Superior temporal gyrus (tissue), 1 donor: ENCODE data around the gene WDR70.
"Not testable (repeated sequence)": the region's sequence is repeated elsewhere in the genome, so short reads cannot be mapped to it uniquely, and the experiment has no call there.

ENCODE experiments used
- DNase-seq: peaks from one replicate; pipeline ENCODE4 v3.0.0-alpha.2; 2016; ENCODE audit errors: extremely low spot score

The WDR70 gene

DNA sequence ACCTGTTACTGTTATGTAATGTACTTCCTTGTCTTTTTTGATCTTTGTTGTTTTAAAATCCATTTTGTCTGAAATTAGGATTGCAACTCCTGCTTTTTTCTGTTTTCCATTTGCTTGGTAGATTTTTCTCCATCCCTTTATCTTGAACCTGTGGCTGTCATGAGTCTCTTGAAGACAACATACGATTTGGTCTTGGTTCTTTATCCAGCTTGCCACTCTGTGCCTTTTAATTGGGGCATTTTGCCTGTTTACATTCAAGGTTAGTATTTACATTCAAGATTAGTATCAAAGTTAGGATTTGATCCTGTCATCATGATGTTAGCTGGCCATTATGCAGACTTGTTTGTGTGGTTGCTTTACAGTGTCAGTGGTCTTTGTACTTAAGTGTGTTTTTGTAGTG is 304.0 kb downstream of the WDR70 start:
- no peak for DNase-seq

DNA sequence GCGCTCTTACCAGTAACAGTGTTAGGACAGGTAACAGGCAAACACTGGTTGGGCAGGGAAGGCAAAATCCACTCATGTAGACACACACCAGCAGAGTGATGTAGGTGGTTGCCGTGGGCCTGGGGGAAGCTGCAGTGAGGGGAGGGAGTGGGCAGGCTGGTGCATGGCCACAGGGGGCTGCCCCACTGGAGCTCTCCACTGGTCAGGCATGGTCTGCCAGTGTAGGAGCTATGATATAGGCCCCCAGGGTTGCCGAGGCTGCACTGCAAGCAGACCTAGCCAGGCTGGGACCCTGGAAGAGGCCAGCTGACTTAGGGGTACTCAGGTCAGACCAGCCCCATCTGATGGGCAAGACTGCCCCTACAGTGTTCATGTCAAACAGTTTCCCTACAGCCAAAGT is 306.1 kb downstream of the WDR70 start:
- DNase-seq, result no peak

DNA sequence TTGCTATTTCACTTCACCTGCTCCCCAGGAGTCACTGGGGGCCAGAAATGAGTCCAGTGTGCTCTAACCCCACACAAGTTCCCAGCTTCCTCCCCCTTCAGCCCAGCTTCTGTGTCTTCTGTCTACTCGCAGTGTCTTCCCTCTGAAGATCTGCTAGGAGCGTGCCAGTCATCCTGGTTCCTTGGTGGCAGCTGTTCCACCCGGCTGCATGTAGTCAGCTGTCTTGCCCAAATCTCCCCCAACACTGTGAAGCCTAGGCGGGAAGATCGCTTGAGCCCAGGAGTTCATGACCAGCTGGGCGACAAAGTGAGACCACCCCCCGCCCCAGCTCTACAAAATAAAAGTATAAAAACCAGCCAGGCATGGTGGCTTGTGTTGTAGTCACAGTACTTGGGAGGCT is 306.7 kb downstream of the WDR70 start:
- no peak for DNase-seq

DNA sequence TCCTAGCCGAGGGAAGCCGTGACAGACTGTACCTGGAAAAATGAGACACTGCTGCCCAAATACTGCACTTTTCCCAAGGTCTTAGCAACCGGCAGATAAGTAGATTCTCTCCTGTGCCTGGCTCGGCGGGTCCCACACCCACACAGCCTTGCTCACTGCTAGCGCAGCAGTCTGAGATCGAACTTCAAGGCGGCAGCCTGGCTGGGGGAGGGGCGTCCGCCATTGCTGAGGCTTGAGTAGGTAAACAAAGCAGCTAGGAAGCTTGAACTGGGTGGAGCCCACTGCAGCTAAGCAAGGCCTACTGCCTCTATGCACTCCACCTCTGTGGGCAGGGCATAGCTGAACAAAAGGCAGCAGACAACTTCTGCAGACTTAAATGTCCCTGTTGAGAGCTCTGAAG is 309.8 kb downstream of the WDR70 start:
- DNase-seq, result not testable (repeated sequence)

DNA sequence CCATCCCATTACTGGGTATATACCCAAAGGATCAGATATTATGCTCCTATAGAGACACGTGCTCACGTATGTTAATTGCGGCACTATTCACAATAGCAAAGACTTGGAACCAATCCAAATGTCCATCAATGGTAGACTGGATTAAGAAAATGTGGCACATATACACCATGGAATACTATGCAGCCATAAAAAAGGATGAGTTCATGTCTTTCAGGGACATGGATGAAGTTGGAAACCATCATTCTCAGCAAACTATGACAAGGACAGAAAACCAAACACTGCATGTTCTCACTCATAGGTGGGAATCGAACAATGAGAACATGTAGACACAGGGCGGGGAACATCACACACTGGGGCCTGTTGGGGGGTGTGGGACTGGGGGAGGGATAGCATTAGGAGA is 315.2 kb downstream of the WDR70 start:
- not testable (repeated sequence) for DNase-seq

DNA sequence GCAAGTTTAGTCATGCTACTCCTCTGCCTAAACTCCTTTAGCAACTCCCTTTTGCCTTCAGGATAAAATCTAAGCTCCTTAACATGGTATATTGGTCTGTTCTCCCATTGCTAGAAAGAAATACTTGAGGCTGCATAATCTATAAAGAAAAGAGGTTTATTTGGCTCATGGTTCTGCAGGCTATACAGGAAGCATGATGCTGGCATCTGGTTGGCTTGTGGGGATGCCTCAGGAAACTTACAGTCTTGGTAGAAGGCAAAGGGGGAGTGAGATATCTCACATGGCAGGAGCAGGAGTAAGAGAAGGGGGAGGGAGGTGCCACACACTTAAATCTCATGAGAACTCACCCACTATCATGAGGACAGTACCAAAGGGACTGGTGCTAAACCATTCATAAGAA is 315.7 kb downstream of the WDR70 start:
- DNase-seq, result no peak

DNA sequence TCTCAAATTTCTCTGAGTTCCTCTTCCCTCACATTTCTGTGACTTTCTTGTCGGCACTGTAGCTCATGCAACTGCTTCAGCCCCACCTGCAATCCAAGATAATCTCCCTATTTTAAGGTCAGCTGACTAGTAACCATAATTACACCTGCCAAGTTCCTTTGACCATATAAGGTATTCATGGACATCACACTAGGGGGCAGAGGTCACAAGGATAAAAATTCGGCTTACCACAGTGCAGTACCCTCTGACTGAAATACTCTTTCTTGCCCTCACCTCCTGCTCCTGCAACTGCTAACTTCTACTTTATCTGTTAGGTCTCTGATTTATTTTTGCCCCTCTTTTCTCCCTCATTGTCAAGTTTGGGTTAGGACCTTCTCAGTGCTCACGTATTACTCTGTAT is 316.5 kb downstream of the WDR70 start:
- no peak for DNase-seq

DNA sequence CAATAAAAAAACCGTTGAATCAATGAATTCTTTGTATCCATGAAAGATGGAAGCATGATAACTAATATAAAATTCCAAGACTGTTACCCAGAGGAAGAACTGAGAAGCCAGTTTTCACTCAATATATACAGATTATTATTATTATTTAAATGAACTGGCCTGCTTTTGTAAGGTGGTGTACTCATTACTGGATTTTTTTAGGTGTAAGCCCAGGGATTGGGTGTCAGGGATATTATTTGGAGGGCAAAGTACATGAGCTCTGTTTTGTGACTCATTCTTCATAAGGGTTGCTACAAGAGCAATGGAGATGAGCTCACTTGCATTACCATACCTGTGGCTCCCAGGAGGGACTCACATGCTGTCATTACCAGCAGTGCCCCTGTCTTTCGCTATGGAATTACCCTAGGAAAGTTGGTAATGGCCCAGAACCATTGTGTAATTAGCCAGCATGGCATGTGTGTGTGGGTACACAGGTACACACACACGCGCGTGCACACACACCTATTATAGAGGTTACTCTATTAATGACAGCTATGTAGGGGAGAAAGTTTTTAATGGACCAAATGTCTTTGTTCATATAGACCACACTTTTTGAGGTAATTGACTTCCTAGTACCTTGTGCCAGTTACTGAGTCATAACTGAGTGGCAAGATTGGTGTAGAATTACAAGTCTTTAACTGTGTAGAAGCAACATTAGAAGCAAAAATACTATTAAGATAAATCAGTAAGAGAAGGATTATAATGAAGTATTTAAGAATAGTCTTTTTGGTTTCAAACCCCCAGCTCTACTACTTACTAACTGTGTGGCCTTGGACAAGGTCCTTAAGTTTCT is 317.3 kb downstream of the WDR70 start:
- DNase-seq, result no peak

DNA sequence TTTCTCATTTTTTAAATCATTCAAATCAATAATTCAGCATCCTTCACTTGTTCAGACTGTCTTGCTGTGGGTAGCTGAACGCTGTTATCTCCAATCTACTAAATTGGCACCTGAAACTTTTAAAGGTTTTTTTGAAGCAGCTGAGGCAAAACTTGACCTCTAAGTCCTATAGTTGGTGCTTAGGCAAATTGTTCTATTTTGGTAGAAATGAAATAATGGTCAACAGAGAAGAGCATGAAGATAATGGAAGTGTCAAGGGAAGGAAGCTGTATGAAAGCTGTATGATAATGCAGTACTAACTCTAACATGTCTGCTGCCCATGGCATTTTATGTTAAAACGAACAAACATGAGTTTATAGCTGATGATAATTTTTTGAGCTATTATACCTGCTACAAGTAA is 322.8 kb downstream of the WDR70 start:
- DNase-seq, result no peak

DNA sequence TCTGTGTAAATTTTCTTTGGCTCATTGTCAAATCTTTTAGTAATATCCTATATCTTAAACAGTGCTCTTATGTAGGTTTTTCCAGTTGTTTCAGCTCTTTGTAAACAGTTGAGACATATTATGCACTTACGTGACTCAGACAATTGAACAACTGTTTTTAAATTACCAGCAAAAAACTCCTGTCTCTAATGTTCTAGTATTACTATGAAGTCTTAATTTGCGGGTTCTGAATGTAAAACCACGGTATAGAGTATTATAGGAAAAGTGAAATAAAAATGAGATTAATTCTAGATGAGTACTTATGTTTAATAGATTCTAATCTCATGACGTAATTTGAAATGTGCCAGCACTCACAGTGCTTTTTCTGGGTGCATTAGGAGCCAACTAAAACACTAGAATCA is 324.7 kb downstream of the WDR70 start:
- DNase-seq, result no peak

DNA sequence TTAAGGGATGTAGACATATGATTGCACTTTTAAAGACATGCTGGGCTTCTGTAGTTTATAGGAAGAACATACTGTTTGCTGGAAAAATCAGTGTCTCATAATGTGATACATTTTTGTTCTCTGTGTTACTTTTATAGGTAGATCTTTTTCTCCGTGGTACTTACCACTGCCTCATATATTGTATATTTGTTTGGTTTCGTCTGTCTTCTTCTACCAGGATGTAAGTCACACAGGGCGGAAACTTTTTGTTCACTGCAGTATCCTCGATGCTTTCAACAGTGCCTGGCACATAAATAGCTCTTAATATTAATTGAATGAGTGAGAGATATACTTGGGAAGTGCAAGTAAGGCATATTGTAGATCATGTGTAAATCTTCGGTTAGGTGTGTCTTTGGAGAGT is 325.3 kb downstream of the WDR70 start:
- no peak for DNase-seq

DNA sequence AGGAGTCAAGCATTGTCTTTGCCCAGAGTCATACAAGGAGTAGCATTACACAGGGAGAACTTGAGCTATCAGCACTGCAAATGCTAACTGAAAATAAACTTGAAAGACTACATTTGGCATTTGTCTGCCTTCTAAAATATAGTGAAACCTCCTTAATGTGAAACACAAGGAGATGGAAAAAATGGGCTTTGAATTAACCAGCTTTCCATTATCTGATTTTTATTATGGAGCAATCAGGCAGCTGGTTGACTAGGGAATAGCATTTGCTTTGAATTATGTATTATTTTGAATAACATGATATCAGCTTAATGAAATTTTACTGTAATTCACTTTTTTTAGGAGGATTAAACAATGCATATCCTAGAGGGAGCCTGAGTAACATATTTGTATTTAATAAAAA is 329.9 kb downstream of the WDR70 start:
- no peak for DNase-seq

DNA sequence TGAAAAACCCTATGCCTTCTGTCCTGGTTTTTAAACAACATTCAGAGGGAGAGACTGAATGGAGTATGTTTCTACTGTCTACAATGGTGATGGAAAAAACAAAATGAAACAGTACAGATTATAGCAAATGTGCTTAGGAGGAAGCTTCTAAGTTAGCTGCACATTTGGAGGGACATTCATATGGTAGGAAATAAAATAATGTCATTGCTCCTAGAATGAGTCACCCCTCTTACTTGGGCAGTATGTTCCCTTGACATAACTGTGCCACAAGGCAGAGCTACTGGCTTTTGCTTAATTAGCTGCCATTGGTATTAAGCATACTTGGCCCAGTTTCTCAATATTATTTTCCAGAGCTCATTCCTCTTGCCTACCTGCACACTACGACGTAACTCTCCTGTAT is 331.8 kb downstream of the WDR70 start:
- no peak for DNase-seq

DNA sequence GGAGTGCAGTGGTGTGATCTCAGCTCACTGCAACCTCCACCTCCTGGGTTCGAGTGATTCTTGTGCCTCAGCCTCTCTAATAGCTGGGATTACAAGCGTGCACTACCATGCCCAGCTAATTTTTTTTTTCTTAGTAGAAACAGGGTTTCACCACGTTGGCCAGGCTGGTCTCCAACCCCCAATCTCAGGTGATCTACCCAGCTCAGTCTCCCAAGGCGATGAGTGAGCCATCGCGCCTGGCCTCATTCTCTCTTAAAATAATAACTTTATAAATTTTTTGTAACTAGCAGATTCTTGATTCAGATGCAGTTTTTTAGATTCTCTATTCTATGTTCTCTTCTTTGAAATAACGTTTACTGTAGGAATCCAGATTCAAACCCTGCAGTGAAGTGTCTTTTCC is 333.6 kb downstream of the WDR70 start:
- DNase-seq, result no peak

DNA sequence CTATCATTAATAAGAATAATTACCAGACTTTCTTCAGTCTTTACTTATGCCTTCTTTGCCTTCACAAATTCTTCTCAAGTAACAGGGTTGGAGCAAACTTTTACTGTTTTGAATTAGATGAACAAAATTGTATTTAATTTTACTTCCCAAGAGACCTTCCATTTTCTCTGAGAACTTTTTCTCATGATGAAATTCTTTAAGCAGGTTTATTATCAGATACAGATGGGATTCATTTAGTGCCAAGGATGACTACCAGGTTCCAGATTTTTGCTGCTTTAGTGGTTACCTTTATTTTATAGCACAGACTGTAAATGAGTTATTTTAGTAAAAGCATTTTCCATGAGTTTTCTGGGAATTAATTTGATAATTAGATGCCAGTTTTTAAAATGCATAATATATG is 335.6 kb downstream of the WDR70 start:
- no peak for DNase-seq

DNA sequence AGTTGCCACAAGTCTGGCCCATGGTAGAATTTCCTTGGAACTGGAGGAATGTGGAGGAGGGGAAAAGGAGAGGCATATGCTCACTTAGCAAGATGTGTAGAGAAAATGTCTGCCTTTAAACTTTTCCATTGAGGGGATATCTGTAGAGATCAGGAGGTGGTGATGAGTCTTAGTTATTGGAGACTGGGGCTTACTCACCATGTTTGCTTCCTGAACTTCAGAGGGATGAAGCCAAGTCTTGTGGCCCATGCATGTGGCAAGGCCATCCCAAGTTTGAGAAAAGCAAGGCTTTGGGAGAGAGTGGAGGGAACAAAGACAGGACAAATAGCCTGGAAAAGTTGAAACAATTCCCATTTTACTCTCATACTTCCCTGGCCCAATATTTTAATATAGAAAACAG is 336.2 kb downstream of the WDR70 start:
- no peak for DNase-seq

DNA sequence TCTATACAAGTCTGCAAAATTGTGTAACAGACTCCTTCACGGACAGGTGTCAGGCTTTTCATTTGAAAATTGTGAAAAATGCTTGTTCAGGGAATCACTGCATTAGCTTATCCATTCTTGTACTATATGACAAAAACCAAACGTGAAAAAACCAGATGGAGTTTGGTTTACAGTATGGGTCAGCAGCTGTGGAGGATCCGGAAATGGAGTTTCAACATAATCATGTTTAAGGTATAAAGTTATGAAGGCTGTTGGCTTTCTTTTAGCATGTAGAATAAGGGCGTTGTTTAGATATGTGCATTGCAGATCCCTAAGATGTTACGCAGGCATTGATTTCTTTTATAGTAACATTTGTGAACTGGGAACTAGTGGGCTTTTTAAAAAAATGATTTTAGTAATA is 336.9 kb downstream of the WDR70 start:
- DNase-seq, result no peak

DNA sequence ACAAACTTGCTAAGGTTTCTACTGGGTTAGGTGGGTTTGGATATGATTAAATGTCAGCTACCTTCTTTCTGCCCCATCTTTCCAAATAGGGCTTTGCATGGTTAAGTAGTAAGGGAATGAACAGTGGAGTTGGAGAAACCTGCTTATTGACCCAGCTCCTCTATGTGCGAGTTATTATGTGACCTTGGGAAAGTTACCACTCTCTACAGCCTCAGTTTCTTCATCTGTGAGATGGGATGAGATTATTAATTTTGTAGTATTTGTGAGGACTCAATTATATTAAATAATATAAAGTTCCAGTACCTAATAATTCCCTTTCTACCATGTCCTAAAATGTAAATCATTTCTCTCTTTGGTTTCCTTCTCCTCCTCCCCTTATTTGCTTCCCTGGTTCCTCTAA is 337.3 kb downstream of the WDR70 start:
- no peak for DNase-seq

DNA sequence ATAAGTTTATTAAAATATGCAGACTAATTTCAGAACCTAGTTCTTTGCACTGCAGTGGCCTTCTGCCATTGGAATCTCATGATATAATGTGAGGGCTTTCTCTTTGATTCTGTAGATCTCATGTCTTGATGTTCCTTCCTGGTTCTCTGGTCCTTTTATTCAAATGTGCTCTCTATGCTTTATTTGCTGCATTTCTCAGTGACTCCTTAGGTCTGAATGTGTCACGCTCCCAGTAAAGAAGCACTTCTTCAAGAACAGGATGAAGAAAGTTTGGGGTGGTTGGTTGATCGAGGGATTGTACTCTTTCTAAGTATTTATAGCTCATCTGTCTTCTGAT is 338.1 kb downstream of the WDR70 start:
- DNase-seq, result no peak

DNA sequence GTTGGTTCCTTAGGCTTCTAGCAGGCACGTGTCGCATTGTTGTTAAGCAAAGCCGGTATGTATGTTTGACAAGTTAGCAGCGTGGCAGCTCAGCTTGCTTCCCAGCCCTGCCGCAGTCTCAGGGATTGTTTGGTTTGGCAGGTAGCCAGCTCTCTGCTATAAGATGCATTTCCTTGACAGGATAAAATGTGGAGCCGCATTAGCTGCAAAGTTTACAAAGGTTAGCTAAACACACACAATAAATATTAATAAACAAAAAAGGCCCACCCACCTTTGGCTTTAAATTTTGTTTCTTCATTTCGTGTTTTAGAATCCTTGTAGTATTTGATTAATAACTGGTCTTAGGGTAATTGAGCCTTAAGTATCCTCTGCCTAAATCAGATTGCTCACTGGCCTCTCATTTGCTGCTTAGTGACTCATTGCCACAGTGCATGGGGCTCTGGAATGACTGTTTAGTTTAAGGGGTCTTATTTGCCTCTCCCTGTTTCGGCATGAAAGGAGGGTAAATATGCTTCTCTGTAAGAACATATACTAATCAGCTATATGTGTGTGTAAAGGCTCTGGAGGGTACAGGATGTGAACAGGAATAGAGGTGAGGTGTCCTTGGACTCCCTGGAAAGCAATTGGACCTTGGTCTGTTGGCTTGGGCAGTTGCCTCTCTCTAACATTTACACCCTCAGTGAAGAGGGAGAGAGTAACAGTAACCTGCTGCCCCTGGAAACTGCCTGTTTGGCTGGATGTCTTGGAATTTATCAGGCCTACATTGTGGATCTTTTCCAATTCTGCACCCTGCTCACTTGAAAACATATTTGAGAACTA is 338.7 kb downstream of the WDR70 start:
- no peak for DNase-seq

DNA sequence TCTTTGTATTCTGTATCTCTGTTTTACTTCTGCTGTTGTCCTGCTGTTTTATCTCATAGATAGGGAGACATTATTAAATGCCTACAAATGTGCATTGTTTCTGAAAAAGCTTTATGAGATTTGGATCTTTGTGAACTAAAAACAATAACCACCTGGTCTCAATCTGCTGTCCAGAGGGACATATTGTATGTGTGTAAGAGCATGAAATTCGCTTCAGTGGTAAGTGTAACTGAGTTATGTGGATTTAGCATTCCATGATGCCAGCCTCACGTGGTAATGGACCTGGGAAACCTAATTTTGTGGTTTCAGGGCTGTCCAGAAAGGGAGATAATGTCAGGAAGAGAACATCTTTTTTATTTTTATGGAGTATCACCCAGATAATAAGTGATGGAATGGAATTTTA is 341.4 kb downstream of the WDR70 start:
- DNase-seq, result no peak

DNA sequence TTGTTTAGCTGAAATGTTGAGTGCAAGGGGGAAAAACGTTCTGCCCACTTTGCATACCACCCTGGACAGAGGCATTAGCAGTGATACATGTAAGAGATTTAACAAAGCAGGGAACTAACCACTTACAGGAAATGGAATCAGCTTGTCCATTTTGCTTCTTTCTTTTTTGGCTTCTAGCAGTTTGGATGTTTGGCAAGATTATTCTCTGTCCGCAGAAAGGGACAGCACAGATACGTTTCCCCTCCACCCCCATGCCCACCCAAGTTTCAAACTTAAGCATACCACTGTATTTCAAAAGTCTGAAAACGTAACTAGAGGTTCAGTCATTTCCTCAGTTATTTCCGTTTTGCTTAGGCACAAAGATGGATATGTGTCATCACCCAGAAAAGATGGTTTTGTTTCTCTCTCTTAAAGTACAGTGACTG is 342.3 kb downstream of the WDR70 start:
- DNase-seq, result no peak
